Mucosa of rectum (tissue), 2 donors: Measurements from ENCODE around the gene RSU1.
"Not testable (repeated sequence)": the region's sequence is repeated elsewhere in the genome, so short reads cannot be mapped to it uniquely, and the experiment has no call there.

ENCODE experiments used
- H3K27ac ChIP-seq, 2 donors: one replicate each; pipeline ENCODE4 v1.7.0; 2013; ENCODE audit warnings: inconsistent platforms in 2 of 2, low read depth in 2 of 2, low read length in 2 of 2
- H3K27me3 ChIP-seq, 2 donors: one replicate each; pipeline ENCODE4 v1.7.0; 2013; ENCODE audit warnings: low read length in 2 of 2; ENCODE audit not compliant: control insufficient read depth in 2 of 2, insufficient read depth in 2 of 2
- H3K36me3 ChIP-seq, 2 donors: one replicate each; pipeline ENCODE4 v1.7.0; 2013; ENCODE audit warnings: low read length in 2 of 2; ENCODE audit not compliant: control insufficient read depth in 2 of 2, insufficient read depth in 2 of 2
- H3K4me1 ChIP-seq, 2 donors: one replicate each; pipeline ENCODE4 v1.7.0; 2013; ENCODE audit warnings: low read length in 2 of 2, mild to moderate bottlenecking in 1 of 2; ENCODE audit not compliant: control insufficient read depth in 2 of 2, insufficient read depth in 2 of 2
- H3K4me3 ChIP-seq, 2 donors: one replicate each; pipeline ENCODE4 v1.7.0; 2013; ENCODE audit warnings: low read length in 2 of 2
- H3K9ac ChIP-seq, 2 donors: one replicate each; pipeline ENCODE4 v1.7.0; 2013; ENCODE audit warnings: low read length in 2 of 2, low read depth in 1 of 2, mild to moderate bottlenecking in 1 of 2
- H3K9me3 ChIP-seq, 2 donors: one replicate each; pipeline ENCODE4 v1.7.0; 2013; ENCODE audit warnings: low read length in 2 of 2; ENCODE audit not compliant: control insufficient read depth in 2 of 2
- donor health status: healthy.
- donor health status: Normal muscosa, but diverticular disease.

The RSU1 gene

DNA sequence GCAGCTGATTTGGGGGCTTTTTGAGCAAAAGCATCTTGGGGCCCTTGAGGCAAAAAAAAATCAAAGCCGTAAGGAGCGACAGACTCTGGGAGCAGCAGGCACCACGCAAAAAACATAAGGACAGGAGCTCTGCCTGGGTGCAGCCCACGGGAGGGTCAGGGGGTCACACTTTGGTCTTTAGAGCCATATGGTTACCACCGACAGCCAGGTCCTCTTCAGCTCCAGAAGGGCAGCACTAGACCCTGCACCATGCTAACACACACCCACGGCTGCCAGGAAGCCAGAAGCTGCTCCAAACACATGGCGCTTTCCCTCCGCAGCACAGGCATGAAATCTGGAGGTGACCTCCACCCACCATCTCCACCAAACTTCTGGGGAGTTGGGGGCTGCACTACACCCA is 47.1 kb downstream of the RSU1 start:
- H3K27ac ChIP-seq: no peak overlapping the region
- no peaks in the 10 kb centered on the region for H3K36me3 ChIP-seq
- H3K4me1 ChIP-seq: no peaks in the 10 kb centered on the region
- H3K27me3 ChIP-seq: no peaks in the 10 kb centered on the region
- H3K9me3 ChIP-seq: no peaks in the 10 kb centered on the region
- H3K9ac ChIP-seq: no peak overlapping the region
- no peak overlapping the region for H3K4me3 ChIP-seq

DNA sequence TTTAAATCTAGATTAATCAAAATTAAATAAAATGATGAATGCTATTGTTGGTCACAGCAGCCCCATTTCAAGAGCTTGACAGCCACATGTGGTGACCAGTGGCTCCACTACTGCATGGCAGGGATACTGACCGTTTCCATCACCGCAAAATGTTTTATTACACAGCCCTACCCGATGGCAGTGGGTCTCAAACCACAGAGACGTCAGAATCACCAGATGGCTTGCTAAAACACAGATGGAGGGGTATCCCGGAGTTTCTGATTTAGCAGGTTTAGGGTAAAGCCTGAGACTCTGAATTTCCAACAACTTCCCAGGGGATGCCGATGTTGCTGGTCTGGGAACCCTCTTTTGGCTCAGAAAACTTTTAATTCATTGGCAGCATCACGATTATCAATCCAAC is 47.9 kb downstream of the RSU1 start:
- H3K4me3 ChIP-seq: no peak overlapping the region
- no peaks in the 10 kb centered on the region for H3K9me3 ChIP-seq
- no peaks in the 10 kb centered on the region for H3K4me1 ChIP-seq
- H3K27me3 ChIP-seq: no peaks in the 10 kb centered on the region
- H3K9ac ChIP-seq: no peak overlapping the region
- H3K27ac ChIP-seq: no peak overlapping the region
- no peaks in the 10 kb centered on the region for H3K36me3 ChIP-seq

DNA sequence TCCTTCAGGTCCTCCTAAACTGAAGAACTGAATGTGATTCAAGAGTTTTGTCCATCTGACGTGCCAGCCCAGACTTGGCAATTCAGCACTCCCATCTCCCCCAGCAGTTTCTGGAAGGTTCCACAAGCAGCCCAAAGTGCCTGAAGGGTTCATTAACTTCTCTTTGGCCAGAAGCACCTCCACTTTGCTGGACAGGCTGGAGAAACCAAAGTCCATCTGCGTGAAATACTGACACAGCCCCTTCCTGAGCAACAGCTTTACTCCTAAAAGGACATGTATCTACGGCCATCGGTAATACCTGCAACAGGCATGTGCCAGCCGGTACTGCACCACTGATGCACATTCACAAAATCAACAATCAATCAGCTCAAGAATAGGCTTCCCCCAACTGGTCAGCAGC is 48.5 kb downstream of the RSU1 start:
- H3K36me3 ChIP-seq: peaks cover 0 to 1% of the 10 kb centered on the region in 2 donors
- no peaks in the 10 kb centered on the region for H3K27me3 ChIP-seq
- no peaks in the 10 kb centered on the region for H3K4me1 ChIP-seq
- no peak overlapping the region for H3K27ac ChIP-seq
- no peaks in the 10 kb centered on the region for H3K9me3 ChIP-seq
- no peak overlapping the region for H3K9ac ChIP-seq
- no peak overlapping the region for H3K4me3 ChIP-seq

DNA sequence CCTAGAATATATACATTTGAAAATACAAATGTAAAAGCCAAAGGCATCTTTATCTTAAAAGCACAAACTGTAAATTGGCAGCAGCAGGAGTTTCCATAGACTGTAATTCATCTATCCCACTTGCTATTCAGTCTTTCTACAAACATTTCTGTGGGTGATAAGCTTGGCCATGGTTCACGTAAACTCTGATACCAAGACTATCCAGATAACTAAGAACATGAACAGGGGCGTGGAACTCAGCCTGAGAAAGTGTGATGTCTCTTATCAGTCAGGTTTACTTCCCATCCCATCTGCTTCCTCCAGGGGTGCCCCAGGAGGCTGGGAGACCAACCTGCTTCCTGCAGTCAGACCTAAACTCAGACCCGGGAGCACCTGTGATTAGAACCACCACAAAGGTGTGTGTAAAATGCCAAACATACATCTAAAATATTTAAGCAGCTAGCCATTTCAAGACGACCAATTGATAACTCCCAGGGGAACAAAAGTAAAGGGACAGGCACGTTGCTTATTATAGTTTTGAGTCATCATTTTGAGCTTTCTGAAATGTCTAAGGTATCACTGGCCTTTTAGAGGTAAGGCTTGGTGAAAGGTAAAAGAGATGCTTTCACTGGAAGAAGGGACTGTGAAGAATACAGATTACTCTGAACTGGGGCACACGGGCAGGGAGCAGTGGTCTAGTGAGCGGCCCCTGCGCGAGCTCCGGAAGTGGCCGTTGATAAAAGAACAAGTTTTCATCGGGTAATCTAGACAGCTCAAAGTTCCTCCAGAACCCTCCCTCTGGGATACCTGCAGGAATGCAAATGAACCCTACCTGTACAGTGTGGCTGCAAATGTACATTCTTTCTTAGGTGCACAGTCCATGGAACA is 51.5 kb downstream of the RSU1 start:
- H3K36me3 ChIP-seq: peaks cover 0 to 4% of the 10 kb centered on the region in 2 donors
- no peak overlapping the region for H3K4me3 ChIP-seq
- no peaks in the 10 kb centered on the region for H3K9me3 ChIP-seq
- no peak overlapping the region for H3K27ac ChIP-seq
- no peak overlapping the region for H3K9ac ChIP-seq
- no peaks in the 10 kb centered on the region for H3K4me1 ChIP-seq
- no peaks in the 10 kb centered on the region for H3K27me3 ChIP-seq

DNA sequence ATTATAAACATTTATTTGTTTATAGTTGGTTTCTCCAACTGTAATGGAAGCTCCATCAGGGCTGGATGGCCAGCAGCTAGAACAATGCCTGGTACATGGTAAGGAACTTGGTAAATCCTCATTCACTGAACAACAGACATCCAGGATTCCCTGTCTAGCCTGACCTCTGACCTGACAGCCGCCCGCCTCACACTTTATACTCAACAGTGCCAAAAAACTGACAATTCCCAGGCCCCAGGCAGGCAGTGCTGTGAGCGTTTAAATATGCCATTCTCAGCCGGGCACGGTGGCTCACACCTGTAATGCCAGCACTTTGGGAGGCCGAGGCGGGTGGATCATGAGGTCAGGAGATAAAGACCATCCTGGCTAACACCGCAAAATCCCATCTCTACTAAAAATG is 55.9 kb downstream of the RSU1 start:
- Histone ChIP-seq H3K27me3 (no peaks in the 10 kb centered on the region), H3K9ac (no peak overlapping the region), H3K9me3 (no peaks in the 10 kb centered on the region), H3K4me1 (no peaks in the 10 kb centered on the region), H3K36me3 (peaks cover 4% of the 10 kb centered on the region in 2 donors), H3K4me3 (no peak overlapping the region), H3K27ac (no peak overlapping the region)

DNA sequence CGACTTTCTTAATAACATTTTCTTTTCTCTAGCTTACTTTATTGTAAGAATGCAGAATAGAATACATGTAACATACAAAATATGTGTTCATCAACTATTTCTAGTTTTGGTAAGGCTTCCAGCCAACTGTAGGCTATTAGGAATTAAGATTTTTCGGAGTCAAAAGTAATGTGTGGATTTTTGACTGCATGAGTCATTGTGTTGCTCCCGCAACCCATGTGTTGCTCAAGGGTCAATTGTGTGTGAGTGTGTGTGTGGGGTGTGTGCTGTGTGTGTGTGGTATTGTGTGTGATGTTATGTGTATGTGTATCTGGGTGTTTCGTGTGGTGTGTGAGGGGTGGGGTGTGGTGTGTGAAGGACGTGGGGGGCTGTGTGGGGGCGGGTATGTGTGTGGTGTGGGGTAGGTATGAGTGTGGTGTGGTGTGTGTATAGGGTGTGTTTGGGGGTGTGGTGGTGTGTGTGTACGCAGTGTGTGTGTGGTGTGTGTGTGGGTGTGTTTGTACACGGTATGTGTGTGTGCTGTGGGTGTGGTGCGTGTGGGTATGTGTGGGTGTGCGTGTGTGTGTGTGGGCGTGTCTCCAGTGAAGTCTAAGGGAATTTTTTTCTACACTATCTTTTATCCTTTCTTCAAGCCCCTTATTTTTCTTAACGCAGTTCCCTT is 60.5 kb downstream of the RSU1 start:
- Histone ChIP-seq H3K36me3 (peaks cover 9 to 10% of the 10 kb centered on the region in 2 donors), H3K27ac (no peak overlapping the region)

DNA sequence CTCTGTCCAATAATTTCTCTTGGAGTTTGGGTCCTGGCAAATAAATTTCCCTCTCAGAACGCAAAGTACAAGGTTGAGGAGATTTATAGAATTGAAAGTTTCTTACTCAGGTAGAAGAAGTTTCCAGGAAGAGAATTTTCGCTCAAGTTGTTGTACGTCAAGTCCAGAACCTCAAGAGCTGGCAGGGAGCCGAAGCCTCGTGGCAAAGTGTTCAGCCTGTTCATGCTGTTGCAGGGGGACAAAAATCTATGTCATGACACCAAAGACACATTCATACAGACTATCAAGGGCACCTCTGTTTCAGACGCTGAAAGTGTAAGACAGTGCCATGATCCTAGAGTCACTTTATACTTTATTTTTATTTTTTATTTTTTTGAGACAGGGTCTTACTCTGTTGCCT is 62.5 kb downstream of the RSU1 start:
- H3K4me3 ChIP-seq: no peak overlapping the region
- H3K27me3 ChIP-seq: no peaks in the 10 kb centered on the region
- no peaks in the 10 kb centered on the region for H3K9me3 ChIP-seq
- no peak overlapping the region for H3K27ac ChIP-seq
- peaks cover 16 to 25% of the 10 kb centered on the region in 2 donors for H3K36me3 ChIP-seq
- no peak overlapping the region for H3K9ac ChIP-seq
- H3K4me1 ChIP-seq: no peaks in the 10 kb centered on the region

More for the DNA sequence above, 60.5 kb downstream of the RSU1 start:
- no peak overlapping the region for H3K9ac ChIP-seq
- H3K9me3 ChIP-seq: no peaks in the 10 kb centered on the region
- no peak overlapping the region for H3K4me3 ChIP-seq
- no peaks in the 10 kb centered on the region for H3K27me3 ChIP-seq
- H3K4me1 ChIP-seq: no peaks in the 10 kb centered on the region

DNA sequence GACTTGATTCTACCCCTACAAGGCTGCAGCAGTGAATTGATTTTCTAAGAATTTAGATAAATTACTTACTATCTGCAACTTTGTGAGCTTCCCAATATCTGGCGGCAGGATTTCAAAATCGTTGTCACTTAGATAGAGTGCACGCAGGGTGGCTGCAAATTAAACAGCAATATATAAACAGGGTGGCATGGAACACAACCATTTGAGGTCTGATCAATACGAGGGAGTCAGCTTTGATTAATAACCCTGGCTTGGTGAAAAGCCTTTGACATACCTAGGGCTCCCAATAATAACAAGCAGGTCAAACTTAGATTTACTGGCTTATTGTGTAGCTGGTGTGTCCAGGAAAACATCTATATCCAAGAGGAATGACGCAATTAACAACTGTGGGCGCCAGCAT is 64.4 kb downstream of the RSU1 start:
- H3K36me3 ChIP-seq: peaks cover 12 to 30% of the 10 kb centered on the region in 2 donors
- H3K4me3 ChIP-seq, H3K27me3 ChIP-seq, H3K27ac ChIP-seq, H3K9me3 ChIP-seq, H3K9ac ChIP-seq, H3K4me1 ChIP-seq: not testable (repeated sequence)

DNA sequence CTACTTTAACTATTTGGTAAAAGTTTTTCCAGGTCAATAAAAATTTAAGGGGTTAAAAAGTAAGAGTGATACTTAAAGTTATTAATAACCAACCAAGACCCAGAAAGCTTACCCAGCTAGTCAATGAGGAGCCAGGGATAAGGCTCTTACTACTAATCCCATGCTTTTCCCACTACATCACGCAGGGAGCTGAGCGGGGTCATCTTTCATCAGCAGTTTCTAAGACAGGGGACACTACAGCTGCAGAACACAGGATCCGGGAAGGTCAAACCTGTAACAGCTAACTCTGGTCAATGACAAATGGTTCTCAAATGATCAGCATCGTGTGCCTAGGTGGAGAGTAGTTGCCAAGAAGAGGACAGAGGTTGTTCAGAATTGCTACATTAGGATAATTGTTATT is 65.1 kb downstream of the RSU1 start:
- Histone ChIP-seq H3K4me1 (no peaks in the 10 kb centered on the region), H3K36me3 (peaks cover 12 to 30% of the 10 kb centered on the region in 2 donors)

DNA sequence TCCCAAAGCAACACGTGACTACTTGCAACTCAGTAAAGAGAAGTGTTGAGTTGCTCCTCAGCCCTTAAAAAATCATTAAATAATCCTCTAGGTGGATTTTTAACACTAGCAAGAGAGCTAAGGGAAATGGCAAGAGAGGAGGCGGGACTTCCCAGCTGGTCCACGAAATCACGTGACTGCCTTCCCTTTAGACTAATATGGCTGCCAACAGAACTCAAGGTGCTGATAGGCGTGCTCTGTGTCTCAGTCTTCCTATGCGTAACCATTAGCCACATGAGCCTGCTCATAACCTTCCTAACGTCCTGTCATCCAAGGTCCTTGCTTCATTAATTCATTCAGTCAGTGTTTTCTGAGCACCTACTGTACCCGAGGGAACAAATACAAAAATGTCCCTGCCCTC is 66.0 kb downstream of the RSU1 start:
- Histone ChIP-seq H3K36me3 (peaks cover 14 to 30% of the 10 kb centered on the region in 2 donors), H3K4me1 (no peaks in the 10 kb centered on the region), H3K4me3 (no peak overlapping the region), H3K9me3 (no peaks in the 10 kb centered on the region), H3K27me3 (no peaks in the 10 kb centered on the region), H3K9ac (no peak overlapping the region), H3K27ac (no peak overlapping the region)

More for the DNA sequence above, 65.1 kb downstream of the RSU1 start:
- no peak overlapping the region for H3K9ac ChIP-seq
- H3K27ac ChIP-seq: no peak overlapping the region
- no peaks in the 10 kb centered on the region for H3K27me3 ChIP-seq
- H3K9me3 ChIP-seq: no peaks in the 10 kb centered on the region
- no peak overlapping the region for H3K4me3 ChIP-seq
